ENCODE measurements around the gene HOXB6.

Gene HOXB6

GRCh38 chr17:48609759-48610281 lies 5.0 kb upstream of the HOXB6 start:
- no peak for DNase-seq (ENCODE audit: low spot score)

- DNase-seq (ENCODE audit: low spot score) = no peak
Measured at GRCh38 chr17:48609033-48609432, 4.2 kb upstream of the HOXB6 start.

- no peak for DNase-seq (ENCODE audit: low spot score)
Measured at GRCh38 chr17:48608494-48608834, 3.7 kb upstream of the HOXB6 start.

GRCh38 chr17:48606892-48607614 lies 2.3 kb upstream of the HOXB6 start:
- DNase-seq (ENCODE audit: low spot score) = no peak

- DNase-seq (ENCODE audit: low spot score) = no peak
Measured at GRCh38 chr17:48605991-48606891, 1.5 kb upstream of the HOXB6 start.

- DNase-seq (ENCODE audit: low spot score) = no peak
Measured at GRCh38 chr17:48605409-48605919, 678 bp upstream of the HOXB6 start.

- DNase-seq (ENCODE audit: low spot score) = peak; percentile 61
Measured at GRCh38 chr17:48603959-48604769, 622 bp downstream of the HOXB6 start.

GRCh38 chr17:48601539-48602425 lies 3.0 kb downstream of the HOXB6 start:
- DNase-seq (ENCODE audit: low spot score) = peak; percentile 78

- DNase-seq (ENCODE audit: low spot score) = no peak
Measured at GRCh38 chr17:48601207-48601538, 3.6 kb downstream of the HOXB6 start.

- DNase-seq (ENCODE audit: low spot score) = no peak
Measured at GRCh38 chr17:48600244-48601098, 4.3 kb downstream of the HOXB6 start.

GRCh38 chr17:48599354-48599753 lies 5.4 kb downstream of the HOXB6 start:
- no peak for DNase-seq (ENCODE audit: low spot score)

- no peak for DNase-seq (ENCODE audit: low spot score)
Measured at GRCh38 chr17:48598736-48599135, 6.0 kb downstream of the HOXB6 start.

GRCh38 chr17:48597778-48598631 lies 6.8 kb downstream of the HOXB6 start:
- no peak for DNase-seq (ENCODE audit: low spot score)

- DNase-seq (ENCODE audit: low spot score) = no peak
Measured at GRCh38 chr17:48597528-48597777, 7.3 kb downstream of the HOXB6 start.

GRCh38 chr17:48596735-48597527 lies 7.9 kb downstream of the HOXB6 start:
- DNase-seq (ENCODE audit: low spot score) = no peak

- no peak for DNase-seq (ENCODE audit: low spot score)
Measured at GRCh38 chr17:48596000-48596734, 8.6 kb downstream of the HOXB6 start.

- no peak for DNase-seq (ENCODE audit: low spot score)
Measured at GRCh38 chr17:48595278-48595999, 9.3 kb downstream of the HOXB6 start.
